Uterus (tissue), 4 donors: ENCODE results near the gene ZHX3. TPM values are rescaled to one million over a fixed set of nuclear protein-coding genes. Genes with fewer than 3 reads are reported as not detected.
A peak's percentile ranks its signal among the peaks of the same experiment; 100 is the strongest.
"Not testable (repeated sequence)": the region's sequence is repeated elsewhere in the genome, so short reads cannot be mapped to it uniquely, and the experiment has no call there.

Source experiments
- DNase-seq, 2 donors: peaks; one replicate each; pipeline ENCODE4 v3.0.0-alpha.2; 2019 to 2020
- H3K27ac ChIP-seq, 2 donors: fragments of 200-600 bp; sonication (generic); 1 replicate in 1 of 2; 2 replicates in 1 of 2; pipeline ENCODE4 v1.5.1; 2016 to 2018
- H3K27me3 ChIP-seq, 2 donors: fragments of 200-600 bp; sonication (generic); one replicate each; pipeline ENCODE4 v1.5.1; 2018 to 2019; ENCODE audit warnings: control low read depth in 1 of 2
- H3K36me3 ChIP-seq, 2 donors: fragments of 200-600 bp; sonication (generic); one replicate each; pipeline ENCODE4 v1.5.1; 2019; ENCODE audit warnings: control low read depth in 1 of 2
- H3K4me1 ChIP-seq, 2 donors: fragments of 200-600 bp; sonication (generic); one replicate each; pipeline ENCODE4 v1.5.1; 2018 to 2019; ENCODE audit warnings: control low read depth in 1 of 2
- H3K4me3 ChIP-seq, 2 donors: fragments of 200-600 bp; sonication (generic); 1 replicate in 1 of 2; 2 replicates in 1 of 2; pipeline ENCODE4 v1.5.1; 2018 to 2019; ENCODE audit warnings: mild to moderate bottlenecking in 1 of 2
- H3K9me3 ChIP-seq, 2 donors: fragments of 200-600 bp; sonication (generic); one replicate each; pipeline ENCODE4 v1.5.1; 2019; ENCODE audit warnings: control low read depth in 1 of 2
- POLR2A ChIP-seq, 2 donors: fragments of 450-650 bp; IDR thresholded peaks; one replicate each; pipeline ENCODE4 v1.6.1; 2016; ENCODE audit warnings: antibody characterized with exemption in 2 of 2, mild to moderate bottlenecking in 1 of 2, moderate library complexity in 1 of 2
- intact Hi-C: fragments of 100-400 bp; cut with DNase I; formaldehyde crosslinking; loops from one replicate; pipeline ENCODE4 v1.15.1; 2023; ENCODE audit warnings: low total_unique reads
- total RNA-seq, 4 donors: library from RNA; depleted of rRNA in 3 of 4; stranded (reverse); fragments of >200 nt in 3 of 4; gene quantifications; one replicate each; pipeline versions ENCODE4 v1.1.0 to v1.2.4, GENCODE V29; 2014 to 2023
- TF ChIP-seq, protein P1 (sequence below), 4 experiments: fragments of 200-600 bp in 2 of 4; fragments of 450-650 bp in 2 of 4; sonication (generic) in 2 of 4; IDR thresholded peaks; one replicate each; pipeline ENCODE4 v1.5.1; 2016 to 2019; ENCODE audit warnings: antibody characterized with exemption in 4 of 4, mild to moderate bottlenecking in 2 of 4, moderate library complexity in 1 of 4
- donor health status: DM: yes; HTN: yes; CAD: no.

The ZHX3 gene
- total RNA-seq, 4 donors from 2014 or later, result 18.7 to 85.2 (median 25.0) TPM

- no peak overlapping the region for H3K4me3 ChIP-seq
- H3K36me3 ChIP-seq, result no peaks in the 10 kb centered on the region
- H3K9me3 ChIP-seq, result no peaks in the 10 kb centered on the region
- H3K27ac ChIP-seq, result peak overlapping the region; percentile 95 to 99
- intact Hi-C loops, result no loop called here
- peak in 1 of 2 donors; percentile 37 for TF ChIP-seq POLR2A (IDR thresholded peaks at IDR 0.05)
- TF ChIP-seq, protein P1, sequence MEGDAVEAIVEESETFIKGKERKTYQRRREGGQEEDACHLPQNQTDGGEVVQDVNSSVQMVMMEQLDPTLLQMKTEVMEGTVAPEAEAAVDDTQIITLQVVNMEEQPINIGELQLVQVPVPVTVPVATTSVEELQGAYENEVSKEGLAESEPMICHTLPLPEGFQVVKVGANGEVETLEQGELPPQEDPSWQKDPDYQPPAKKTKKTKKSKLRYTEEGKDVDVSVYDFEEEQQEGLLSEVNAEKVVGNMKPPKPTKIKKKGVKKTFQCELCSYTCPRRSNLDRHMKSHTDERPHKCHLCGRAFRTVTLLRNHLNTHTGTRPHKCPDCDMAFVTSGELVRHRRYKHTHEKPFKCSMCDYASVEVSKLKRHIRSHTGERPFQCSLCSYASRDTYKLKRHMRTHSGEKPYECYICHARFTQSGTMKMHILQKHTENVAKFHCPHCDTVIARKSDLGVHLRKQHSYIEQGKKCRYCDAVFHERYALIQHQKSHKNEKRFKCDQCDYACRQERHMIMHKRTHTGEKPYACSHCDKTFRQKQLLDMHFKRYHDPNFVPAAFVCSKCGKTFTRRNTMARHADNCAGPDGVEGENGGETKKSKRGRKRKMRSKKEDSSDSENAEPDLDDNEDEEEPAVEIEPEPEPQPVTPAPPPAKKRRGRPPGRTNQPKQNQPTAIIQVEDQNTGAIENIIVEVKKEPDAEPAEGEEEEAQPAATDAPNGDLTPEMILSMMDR (IDR thresholded peaks at IDR 0.05), result peak in 3 of 4 experiments; percentile 33 to 38 (median 37)
- H3K4me1 ChIP-seq, result peaks cover 24 to 35% of the 10 kb centered on the region in 2 donors
- H3K27me3 ChIP-seq, result no peaks in the 10 kb centered on the region
- DNase-seq, result peak in 1 of 2 donors; percentile 45
Measured at GRCh38 chr20:41245086-41245707, 72.3 kb downstream of the ZHX3 start.

GRCh38 chr20:41242807-41243206 lies 74.7 kb downstream of the ZHX3 start:
- Histone ChIP-seq H3K36me3 (no peaks in the 10 kb centered on the region), H3K4me3 (no peak overlapping the region), H3K9me3 (no peaks in the 10 kb centered on the region), H3K27me3 (no peaks in the 10 kb centered on the region), H3K27ac (no peak overlapping the region), H3K4me1 (peaks cover 17 to 30% of the 10 kb centered on the region in 2 donors)
- DNase-seq, result no peak
- no peak for TF ChIP-seq POLR2A (IDR thresholded peaks at IDR 0.05)
- TF ChIP-seq, protein P1 (IDR thresholded peaks at IDR 0.05), result no peak
- intact Hi-C loops, result no loop called here

GRCh38 chr20:41242352-41242751 lies 75.2 kb downstream of the ZHX3 start:
- DNase-seq, result no peak
- intact Hi-C loops, result no loop called here
- Histone ChIP-seq H3K4me1 (peaks cover 12 to 26% of the 10 kb centered on the region in 2 donors), H3K27ac (peak overlapping the region in 1 of 2 donors; percentile 7), H3K9me3 (no peaks in the 10 kb centered on the region), H3K4me3 (no peak overlapping the region), H3K27me3 (no peaks in the 10 kb centered on the region), H3K36me3 (no peaks in the 10 kb centered on the region)
- TF ChIP-seq POLR2A (IDR thresholded peaks at IDR 0.05), result no peak
- TF ChIP-seq, protein P1 (IDR thresholded peaks at IDR 0.05), result no peak

DNA sequence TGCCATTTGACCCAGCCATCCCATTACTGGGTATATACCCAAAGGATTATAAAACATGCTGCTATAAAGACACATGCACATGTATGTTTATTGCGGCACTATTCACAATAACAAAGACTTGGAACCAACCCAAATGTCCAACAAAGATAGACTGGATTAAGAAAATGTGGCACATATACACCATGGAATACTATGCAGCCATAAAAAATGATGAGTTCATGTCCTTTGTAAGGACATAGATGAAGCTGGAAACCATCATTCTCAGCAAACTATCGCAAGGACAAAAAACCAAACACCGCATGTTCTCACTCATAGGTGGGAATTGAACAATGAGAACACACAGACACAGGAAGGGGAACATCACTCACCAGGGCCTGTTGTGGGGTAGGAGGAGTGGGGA lies 80.3 kb downstream of the ZHX3 start:
- H3K4me3 ChIP-seq, H3K9me3 ChIP-seq, H3K27ac ChIP-seq, H3K36me3 ChIP-seq, H3K4me1 ChIP-seq, H3K27me3 ChIP-seq, DNase-seq: not testable (repeated sequence)
- intact Hi-C loops, result loop anchor here (10.0 kb wide), 1 partner anchor 98 kb away; no protein-coding TSS in a partner anchor

- intact Hi-C loops, result loop anchor here (10.0 kb wide), 1 partner anchor 98 kb away; no protein-coding TSS in a partner anchor
- H3K36me3 ChIP-seq, H3K4me3 ChIP-seq, H3K4me1 ChIP-seq, H3K27ac ChIP-seq, H3K27me3 ChIP-seq, DNase-seq, H3K9me3 ChIP-seq: not testable (repeated sequence)
Measured at GRCh38 chr20:41236818-41237217, 80.7 kb downstream of the ZHX3 start.

DNA sequence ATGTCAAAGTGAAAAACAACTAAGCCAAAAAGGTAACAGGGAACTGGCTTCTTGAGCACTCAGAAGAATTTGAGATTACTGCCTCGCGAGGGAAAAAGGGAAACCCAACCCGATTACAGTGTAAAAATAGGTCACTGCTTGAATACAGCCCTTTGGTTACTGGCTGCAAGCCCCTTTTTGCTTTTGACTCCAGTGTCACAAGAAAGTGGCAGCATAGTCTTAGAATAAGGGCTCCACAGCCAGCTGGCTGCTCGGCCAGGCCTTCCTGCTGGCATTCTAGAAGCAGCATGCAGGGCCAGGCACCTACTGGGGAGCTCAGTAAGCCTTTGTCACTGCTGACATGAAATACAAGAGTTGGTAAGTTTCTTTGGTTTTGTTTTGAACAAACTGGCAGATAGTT lies 83.0 kb downstream of the ZHX3 start:
- TF ChIP-seq POLR2A (IDR thresholded peaks at IDR 0.05), result no peak
- TF ChIP-seq, protein P1 (IDR thresholded peaks at IDR 0.05), result no peak
- Histone ChIP-seq H3K27ac (peak overlapping the region; percentile 79 to 84), H3K4me1 (peaks cover 7 to 8% of the 10 kb centered on the region in 2 donors), H3K9me3 (no peaks in the 10 kb centered on the region), H3K27me3 (no peaks in the 10 kb centered on the region), H3K4me3 (no peak overlapping the region), H3K36me3 (no peaks in the 10 kb centered on the region)
- intact Hi-C loops, result loop anchor here (5.0 to 10.0 kb wide), 2 partner anchors 62 to 100 kb away; no protein-coding TSS in a partner anchor
- DNase-seq, result no peak
